Panc1 (cell line): ENCODE results near the gene TUBB1. TPM values are rescaled to one million over a fixed set of nuclear protein-coding genes. Genes with fewer than 3 reads are reported as not detected.
A peak's percentile ranks its signal among the peaks of the same experiment; 100 is the strongest.

Experiments used
- ATAC-seq: fragments of 200-7000 bp; cut with Tn5 transposase; 2 replicates; pipeline ENCODE4 v1.9.1; 2020; ENCODE audit warnings: mild to moderate bottlenecking, moderate library complexity
- BruUV-seq: library from RNA; stranded (reverse); fragments of 400-500 nt; replicated peaks from 2 replicates; lab custom pipeline; 2021; lab: Mats Ljungman, UMichigan
- CTCF ChIA-PET: fragments of 300-600 bp; sonication (Branson Sonifier 250); formaldehyde crosslinking; loops from one replicate; lab custom pipeline; 2022; ENCODE audit warnings: antibody characterized with exemption; lab: Charles Lee
- POLR2A ChIA-PET: fragments of 300-600 bp; sonication (Branson Sonifier 250); formaldehyde crosslinking; loops from one replicate; lab custom pipeline; 2022; ENCODE audit warnings: antibody characterized with exemption; lab: Charles Lee
- DNase-seq: peaks from one replicate; pipeline ENCODE4 v3.0.0-alpha.2; 2010; ENCODE audit warnings: low read depth, low spot score
- H3K27ac ChIP-seq: 2 replicates; pipeline ENCODE4 v1.5.1; 2011; ENCODE audit warnings: mild to moderate bottlenecking, low read length, inconsistent platforms
- H3K27me3 ChIP-seq: fragments of 200-500 bp; sonication (Bioruptor generic); 2 replicates; pipeline ENCODE4 v1.6.0; 2014; ENCODE audit warnings: low read length, inconsistent platforms; ENCODE audit not compliant: control insufficient read depth, insufficient read depth
- H3K36me3 ChIP-seq: fragments of 200-500 bp; sonication (Bioruptor generic); 2 replicates; pipeline ENCODE4 v1.5.1; 2014; ENCODE audit warnings: inconsistent platforms, mild to moderate bottlenecking, low read length, moderate library complexity; ENCODE audit not compliant: control insufficient read depth, insufficient read depth
- H3K4me1 ChIP-seq: 2 replicates; pipeline ENCODE4 v1.5.1; 2011; ENCODE audit warnings: inconsistent platforms, mild to moderate bottlenecking, low read length, moderate library complexity; ENCODE audit not compliant: control insufficient read depth, insufficient read depth
- H3K4me3 ChIP-seq, 2 experiments: 2 replicates each; pipeline ENCODE4 v1.5.1; 2011 to 2012; ENCODE audit warnings: low read depth in 2 of 2, low read length in 2 of 2, mild to moderate bottlenecking in 2 of 2, inconsistent platforms in 1 of 2, moderate library complexity in 1 of 2
- H3K9me3 ChIP-seq: fragments of 200-500 bp; sonication (Bioruptor generic); 2 replicates; pipeline ENCODE4 v1.5.1; 2014; ENCODE audit warnings: low read depth, mild to moderate bottlenecking, inconsistent platforms, low read length, moderate library complexity; ENCODE audit not compliant: control insufficient read depth, insufficient read depth
- POLR2AphosphoS5 ChIP-seq: IDR thresholded peaks from 2 replicates; pipeline ENCODE4 v1.6.1; 2012; ENCODE audit warnings: mild to moderate bottlenecking, low read depth, low read length, moderate library complexity
- REST ChIP-seq, 2 experiments: IDR thresholded peaks; 2 replicates each; pipeline ENCODE4 v1.6.1; 2011 to 2012; ENCODE audit warnings: low read depth in 2 of 2, control low read depth in 1 of 2, low read length in 1 of 2, mild to moderate bottlenecking in 1 of 2, moderate library complexity in 1 of 2; ENCODE audit not compliant: insufficient read depth in 1 of 2
- SIN3A ChIP-seq: IDR thresholded peaks from 2 replicates; pipeline ENCODE4 v1.6.1; 2012; ENCODE audit warnings: low read depth, mild to moderate bottlenecking, low read length, moderate library complexity, borderline replicate concordance; ENCODE audit not compliant: insufficient read depth
- TCF7L2 ChIP-seq: IDR thresholded peaks from 2 replicates; pipeline ENCODE4 v1.6.1; 2011; ENCODE audit warnings: mild to moderate bottlenecking, low read depth, low read length, inconsistent platforms
- in situ Hi-C: cut with HindIII; loops from 2 replicates; pipeline ENCODE4 v1.10.0; 2016; ENCODE audit warnings: low sequenced_read_pairs, low pct_unique_long_range_greater_than_20kb
- intact Hi-C: fragments of 100-400 bp; cut with micrococcal nuclease; formaldehyde crosslinking; loops from one replicate; pipeline ENCODE4 v1.10.0; 2022; ENCODE audit not compliant: unreplicated experiment
- total RNA-seq: library from RNA; stranded (reverse); gene quantifications from one replicate; pipeline ENCODE4 v1.2.1, GENCODE V29; 2021; ENCODE audit not compliant: unreplicated experiment
- TF ChIP-seq, protein P1 (sequence below): fragments of 450-650 bp; IDR thresholded peaks from 2 replicates; pipeline ENCODE4 v1.5.1; 2017; ENCODE audit warnings: mild to moderate bottlenecking

TUBB1 gene
- total RNA-seq, 1 experiment from 2014 or later: not detected

GRCh38 chr20:59033616-59034165 lies 14.5 kb downstream of the TUBB1 start:
- CTCF ChIA-PET: no interaction called here
- H3K4me3 ChIP-seq: no peak overlapping the region
- H3K27me3 ChIP-seq: no peaks in the 10 kb centered on the region
- no TSS peak for BruUV-seq
- in situ Hi-C loops: no loop called here
- DNase-seq: no peak
- no peak for ATAC-seq
- peaks cover 65% of the 10 kb centered on the region for H3K36me3 ChIP-seq
- H3K9me3 ChIP-seq: no peaks in the 10 kb centered on the region
- TF ChIP-seq, protein P1, sequence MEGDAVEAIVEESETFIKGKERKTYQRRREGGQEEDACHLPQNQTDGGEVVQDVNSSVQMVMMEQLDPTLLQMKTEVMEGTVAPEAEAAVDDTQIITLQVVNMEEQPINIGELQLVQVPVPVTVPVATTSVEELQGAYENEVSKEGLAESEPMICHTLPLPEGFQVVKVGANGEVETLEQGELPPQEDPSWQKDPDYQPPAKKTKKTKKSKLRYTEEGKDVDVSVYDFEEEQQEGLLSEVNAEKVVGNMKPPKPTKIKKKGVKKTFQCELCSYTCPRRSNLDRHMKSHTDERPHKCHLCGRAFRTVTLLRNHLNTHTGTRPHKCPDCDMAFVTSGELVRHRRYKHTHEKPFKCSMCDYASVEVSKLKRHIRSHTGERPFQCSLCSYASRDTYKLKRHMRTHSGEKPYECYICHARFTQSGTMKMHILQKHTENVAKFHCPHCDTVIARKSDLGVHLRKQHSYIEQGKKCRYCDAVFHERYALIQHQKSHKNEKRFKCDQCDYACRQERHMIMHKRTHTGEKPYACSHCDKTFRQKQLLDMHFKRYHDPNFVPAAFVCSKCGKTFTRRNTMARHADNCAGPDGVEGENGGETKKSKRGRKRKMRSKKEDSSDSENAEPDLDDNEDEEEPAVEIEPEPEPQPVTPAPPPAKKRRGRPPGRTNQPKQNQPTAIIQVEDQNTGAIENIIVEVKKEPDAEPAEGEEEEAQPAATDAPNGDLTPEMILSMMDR: no peak
- TF ChIP-seq REST (IDR thresholded peaks at IDR 0.05; ENCODE audit: insufficient read depth in 1 of 2, low read depth in 2 of 2, low read length in 1 of 2): no peak
- TF ChIP-seq TCF7L2: no peak
- no peak for TF ChIP-seq SIN3A
- TF ChIP-seq POLR2AphosphoS5: no peak
- POLR2A ChIA-PET: no interaction called here
- peaks cover 36% of the 10 kb centered on the region for H3K4me1 ChIP-seq
- intact Hi-C loops: no loop called here
- peak overlapping the region; percentile 44; the same call in 1 of the 2 replicates for H3K27ac ChIP-seq

DNA sequence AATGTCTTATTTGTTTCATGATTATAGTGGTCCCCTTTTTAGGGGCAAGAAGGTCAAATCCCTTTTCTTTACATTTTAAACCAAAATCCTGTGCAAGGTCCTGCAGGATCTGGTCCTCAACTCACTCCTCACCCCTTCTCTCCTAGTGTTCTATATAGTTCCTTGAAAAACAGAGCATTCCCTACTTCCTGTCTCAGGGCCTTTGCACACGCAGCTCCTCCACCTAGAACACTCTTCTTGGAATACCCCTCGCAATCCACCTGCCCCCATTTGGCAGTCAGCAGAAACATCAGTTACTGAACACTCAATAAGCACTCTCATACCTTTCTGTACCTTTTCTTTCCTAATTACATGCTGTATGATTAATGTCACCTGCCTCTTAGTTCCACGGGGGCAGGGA lies 16.2 kb downstream of the TUBB1 start:
- Histone ChIP-seq H3K4me1 (peaks cover 36% of the 10 kb centered on the region), H3K27ac (no peak overlapping the region), H3K9me3 (no peaks in the 10 kb centered on the region), H3K36me3 (peaks cover 53% of the 10 kb centered on the region), H3K4me3 (no peak overlapping the region), H3K27me3 (no peaks in the 10 kb centered on the region)
- no peak for TF ChIP-seq SIN3A
- TF ChIP-seq REST (IDR thresholded peaks at IDR 0.05; ENCODE audit: insufficient read depth in 1 of 2, low read depth in 2 of 2, low read length in 1 of 2): no peak
- no peak for TF ChIP-seq POLR2AphosphoS5
- TF ChIP-seq TCF7L2: no peak
- TF ChIP-seq, protein P1: no peak
- in situ Hi-C loops: no loop called here
- DNase-seq: no peak
- intact Hi-C loops: no loop called here
- ATAC-seq: no peak
- no TSS peak for BruUV-seq
- ChIA-PET POLR2A (no interaction called here), CTCF (no interaction called here)
